Measurements from ENCODE around the gene MYL10.

Gene MYL10

DNA sequence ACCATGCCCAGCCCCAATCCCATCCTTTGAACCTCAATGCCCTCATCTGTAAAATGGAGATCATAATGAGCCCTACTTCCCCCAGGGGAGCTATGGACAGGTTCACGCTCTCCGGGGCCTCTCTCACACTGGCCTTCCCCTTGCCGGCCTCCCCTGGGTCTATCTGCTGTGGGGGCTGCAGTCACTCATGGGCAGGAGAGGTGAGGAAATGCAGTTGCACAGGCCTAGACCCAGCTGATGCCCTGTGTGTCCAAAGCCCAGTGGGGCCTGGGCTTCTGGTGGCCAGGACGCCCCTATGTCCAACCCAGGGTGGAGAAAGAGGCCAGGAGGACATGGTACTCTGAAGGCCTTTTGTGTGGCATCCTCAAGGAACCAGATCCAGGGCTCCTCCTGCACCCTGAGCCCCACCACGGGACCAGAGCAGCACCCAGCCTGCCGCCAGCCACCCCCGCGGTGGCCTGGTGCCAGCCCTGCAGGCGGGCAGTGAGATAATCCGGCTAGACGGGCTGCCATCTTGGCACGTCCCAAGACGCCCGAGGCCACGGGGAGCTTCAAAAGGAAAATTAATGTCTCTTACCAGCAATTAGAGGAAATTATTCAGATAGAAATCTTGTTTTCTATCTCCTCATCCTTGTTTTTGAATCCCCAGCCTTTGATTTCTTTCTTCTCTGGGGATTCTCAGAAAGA lies 39.0 kb downstream of the MYL10 start:
- H3K27me3 ChIP-seq (ENCODE audit: insufficient read depth, low read length, poor library complexity) = no peaks in the 10 kb centered on the region
- no peak overlapping the region for H2BK5ac ChIP-seq (ENCODE audit: low read length)
- no peaks in the 10 kb centered on the region for H3K79me1 ChIP-seq (ENCODE audit: low read length)
- no peaks in the 10 kb centered on the region for H3K79me2 ChIP-seq (ENCODE audit: control insufficient read depth, insufficient read depth, low read length)
- DNase-seq = no peak
- no peak overlapping the region for H3K27ac ChIP-seq (ENCODE audit: low read depth, low read length)
- no peak overlapping the region for H3K4me3 ChIP-seq (ENCODE audit: low read length)
- no peak overlapping the region for H4K8ac ChIP-seq (ENCODE audit: low read depth, low read length)
- no peak overlapping the region for H3K18ac ChIP-seq (ENCODE audit: low read length)
- H3K4me2 ChIP-seq (ENCODE audit: low read length) = no peak overlapping the region
- H3K23ac ChIP-seq (ENCODE audit: low read length) = no peak overlapping the region
- no peak overlapping the region for H3K4ac ChIP-seq (ENCODE audit: low read depth, low read length)
- H3K56ac ChIP-seq (ENCODE audit: low read length) = no peak overlapping the region
- H3K36me3 ChIP-seq (ENCODE audit: control insufficient read depth, insufficient read depth, low read length) = no peaks in the 10 kb centered on the region
- no CpG with 5 or more reads among the region's 15 CpGs for WGBS (ENCODE audit: extremely low coverage, insufficient coverage, low lambda C conversion rate)
- H2BK15ac ChIP-seq (replicated peaks; ENCODE audit: low read depth) = no peak overlapping the region
- no peaks in the 10 kb centered on the region for H3K4me1 ChIP-seq (ENCODE audit: control insufficient read depth, low read depth, low read length)
- H2BK120ac ChIP-seq (ENCODE audit: low read depth, low read length) = no peak overlapping the region
- no peak overlapping the region for H3K9ac ChIP-seq (ENCODE audit: low read length)
- no peak overlapping the region for H4K5ac ChIP-seq (ENCODE audit: low read length)
- no peak overlapping the region for H2AK5ac ChIP-seq (ENCODE audit: low read length)

DNA sequence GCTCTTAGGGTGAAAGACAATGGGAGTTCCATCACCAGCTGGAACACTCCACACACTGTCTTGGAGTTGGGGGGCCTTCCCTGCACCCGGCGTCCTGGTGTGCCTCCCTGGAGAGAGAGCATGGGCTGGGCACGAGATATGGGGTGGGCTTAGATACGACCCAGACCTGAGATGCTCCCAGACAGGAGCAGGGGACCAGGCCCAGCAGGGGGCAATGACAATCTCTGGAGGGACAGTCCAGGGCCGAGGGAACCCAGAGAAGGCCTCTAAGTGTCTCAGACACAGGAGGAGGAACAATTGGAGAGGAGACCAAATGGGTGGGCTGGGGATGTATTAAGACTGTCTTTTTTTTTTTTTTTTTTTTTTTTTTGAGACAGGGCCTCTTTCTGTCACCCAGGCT lies 40.0 kb downstream of the MYL10 start:
- Histone ChIP-seq H3K18ac (ENCODE audit: low read length) (no peak overlapping the region), H3K4ac (ENCODE audit: low read depth, low read length) (no peak overlapping the region), H2BK5ac (ENCODE audit: low read length) (no peak overlapping the region), H2AK5ac (ENCODE audit: low read length) (no peak overlapping the region), H4K8ac (ENCODE audit: low read depth, low read length) (no peak overlapping the region), H3K9ac (ENCODE audit: low read length) (no peak overlapping the region), H3K4me2 (ENCODE audit: low read length) (no peak overlapping the region), H2BK120ac (ENCODE audit: low read depth, low read length) (no peak overlapping the region), H4K5ac (ENCODE audit: low read length) (no peak overlapping the region), H3K56ac (ENCODE audit: low read length) (no peak overlapping the region), H3K79me2 (ENCODE audit: control insufficient read depth, insufficient read depth, low read length) (no peaks in the 10 kb centered on the region), H3K23ac (ENCODE audit: low read length) (no peak overlapping the region), H3K36me3 (ENCODE audit: control insufficient read depth, insufficient read depth, low read length) (no peaks in the 10 kb centered on the region), H3K4me3 (ENCODE audit: low read length) (no peak overlapping the region), H3K4me1 (ENCODE audit: control insufficient read depth, low read depth, low read length) (no peaks in the 10 kb centered on the region), H3K27me3 (ENCODE audit: insufficient read depth, low read length, poor library complexity) (no peaks in the 10 kb centered on the region), H3K79me1 (ENCODE audit: low read length) (no peaks in the 10 kb centered on the region), H3K27ac (ENCODE audit: low read depth, low read length) (no peak overlapping the region), H2BK15ac (replicated peaks; ENCODE audit: low read depth) (no peak overlapping the region)
- DNase-seq = no peak
- WGBS (ENCODE audit: extremely low coverage, insufficient coverage, low lambda C conversion rate) = no CpG with 5 or more reads among the region's 5 CpGs

DNA sequence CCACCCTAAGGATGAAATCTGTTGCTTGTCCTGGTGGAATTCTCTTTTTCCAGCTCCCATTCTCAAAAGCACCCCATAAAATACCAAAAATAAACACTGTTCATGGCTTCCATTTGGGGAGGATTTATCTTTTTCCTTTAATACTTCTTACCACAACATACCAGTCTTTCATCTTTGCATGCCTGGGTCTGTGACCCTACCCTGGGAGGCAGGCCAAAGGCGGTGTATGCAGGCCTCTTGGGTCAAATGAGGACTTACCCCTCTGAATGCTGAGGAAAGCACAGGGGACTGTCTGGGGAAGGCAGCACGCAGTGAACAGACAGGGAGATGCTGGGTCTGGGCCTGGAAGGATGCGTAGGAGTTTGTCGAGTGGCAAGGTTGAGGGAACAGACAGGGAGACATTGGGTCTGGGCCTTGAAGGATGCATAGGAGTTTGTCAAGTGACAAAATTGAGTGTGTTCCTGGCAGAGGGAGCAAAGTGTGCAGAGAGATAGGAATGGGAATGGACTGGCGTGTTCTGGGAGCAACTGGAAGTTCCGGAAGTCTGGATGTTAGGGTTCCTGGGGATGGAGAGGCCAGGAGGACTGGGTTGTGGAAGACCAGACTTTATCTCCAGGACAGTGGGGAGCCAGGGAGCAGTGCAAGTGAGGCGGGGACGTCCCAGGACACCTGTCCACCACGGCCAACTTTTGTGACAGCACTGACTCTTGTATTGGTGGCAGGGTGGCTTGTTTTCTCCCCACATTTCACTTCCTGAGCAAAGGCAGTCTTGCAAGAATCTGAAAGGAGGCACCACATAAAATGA lies 40.8 kb downstream of the MYL10 start:
- H3K4ac ChIP-seq (ENCODE audit: low read depth, low read length) = no peak overlapping the region

DNA sequence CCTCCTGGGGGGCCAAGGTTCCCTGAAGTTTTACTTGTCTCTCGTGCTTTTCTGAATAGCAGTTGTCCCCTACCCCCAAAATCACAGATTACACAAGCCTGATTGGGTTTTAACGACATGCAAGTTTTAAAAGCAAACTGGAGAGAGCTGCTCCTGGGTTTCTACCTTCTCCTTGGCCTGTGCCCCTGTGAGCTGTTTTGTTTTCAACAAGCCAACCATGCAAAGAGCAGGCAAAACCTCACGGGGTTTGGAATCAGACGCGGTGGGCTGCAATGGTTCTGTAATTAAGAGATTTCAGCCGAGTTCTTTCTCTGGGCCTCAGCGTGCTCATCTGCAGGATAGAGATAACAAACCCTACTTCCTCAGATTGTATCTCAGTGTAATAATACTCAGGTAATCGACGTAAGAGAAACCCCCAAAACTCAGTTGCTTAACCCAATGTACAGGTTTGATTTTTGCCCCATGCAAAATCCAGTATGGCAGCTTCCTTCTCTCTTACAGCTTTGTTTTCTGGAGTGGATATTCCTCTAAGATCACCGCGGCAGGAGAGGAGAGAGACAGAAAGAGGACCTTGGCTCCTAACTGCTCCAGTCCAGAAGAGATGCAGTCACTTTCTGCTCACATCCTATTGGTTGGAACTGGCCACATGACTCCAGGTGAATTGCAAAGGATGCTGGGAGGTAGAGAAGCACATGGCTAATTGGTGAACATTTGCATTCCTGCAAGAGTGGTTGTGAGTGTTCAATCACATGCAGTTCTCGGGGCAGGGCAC lies 42.0 kb downstream of the MYL10 start:
- no peak overlapping the region for H3K9ac ChIP-seq (ENCODE audit: low read length)
- no peaks in the 10 kb centered on the region for H3K4me1 ChIP-seq (ENCODE audit: control insufficient read depth, low read depth, low read length)
- no peak overlapping the region for H3K4ac ChIP-seq (ENCODE audit: low read depth, low read length)
- H3K79me1 ChIP-seq (ENCODE audit: low read length) = no peaks in the 10 kb centered on the region
- no peak overlapping the region for H3K4me2 ChIP-seq (ENCODE audit: low read length)
- no peak overlapping the region for H3K56ac ChIP-seq (ENCODE audit: low read length)
- no peak overlapping the region for H4K8ac ChIP-seq (ENCODE audit: low read depth, low read length)
- no peak for DNase-seq
- no peak overlapping the region for H2AK5ac ChIP-seq (ENCODE audit: low read length)
- no peak overlapping the region for H3K27ac ChIP-seq (ENCODE audit: low read depth, low read length)
- WGBS (ENCODE audit: extremely low coverage, insufficient coverage, low lambda C conversion rate) = no CpG with 5 or more reads among the region's 12 CpGs
- no peaks in the 10 kb centered on the region for H3K36me3 ChIP-seq (ENCODE audit: control insufficient read depth, insufficient read depth, low read length)
- no peak overlapping the region for H3K23ac ChIP-seq (ENCODE audit: low read length)
- no peaks in the 10 kb centered on the region for H3K27me3 ChIP-seq (ENCODE audit: insufficient read depth, low read length, poor library complexity)
- no peak overlapping the region for H4K5ac ChIP-seq (ENCODE audit: low read length)
- H2BK5ac ChIP-seq (ENCODE audit: low read length) = no peak overlapping the region
- H3K79me2 ChIP-seq (ENCODE audit: control insufficient read depth, insufficient read depth, low read length) = no peaks in the 10 kb centered on the region
- H2BK120ac ChIP-seq (ENCODE audit: low read depth, low read length) = no peak overlapping the region
- H3K4me3 ChIP-seq (ENCODE audit: low read length) = no peak overlapping the region
- no peak overlapping the region for H2BK15ac ChIP-seq (replicated peaks; ENCODE audit: low read depth)
- H3K18ac ChIP-seq (ENCODE audit: low read length) = no peak overlapping the region

More for the DNA sequence above, 40.8 kb downstream of the MYL10 start:
- Histone ChIP-seq H3K79me2 (ENCODE audit: control insufficient read depth, insufficient read depth, low read length) (no peaks in the 10 kb centered on the region), H3K9ac (ENCODE audit: low read length) (no peak overlapping the region), H3K36me3 (ENCODE audit: control insufficient read depth, insufficient read depth, low read length) (no peaks in the 10 kb centered on the region), H3K27me3 (ENCODE audit: insufficient read depth, low read length, poor library complexity) (no peaks in the 10 kb centered on the region), H3K4me1 (ENCODE audit: control insufficient read depth, low read depth, low read length) (no peaks in the 10 kb centered on the region), H2AK5ac (ENCODE audit: low read length) (no peak overlapping the region), H3K56ac (ENCODE audit: low read length) (no peak overlapping the region), H3K23ac (ENCODE audit: low read length) (no peak overlapping the region), H3K18ac (ENCODE audit: low read length) (no peak overlapping the region), H2BK5ac (ENCODE audit: low read length) (no peak overlapping the region), H2BK120ac (ENCODE audit: low read depth, low read length) (no peak overlapping the region), H2BK15ac (replicated peaks; ENCODE audit: low read depth) (no peak overlapping the region), H3K4me2 (ENCODE audit: low read length) (no peak overlapping the region), H3K79me1 (ENCODE audit: low read length) (no peaks in the 10 kb centered on the region), H4K5ac (ENCODE audit: low read length) (no peak overlapping the region), H4K8ac (ENCODE audit: low read depth, low read length) (no peak overlapping the region), H3K27ac (ENCODE audit: low read depth, low read length) (no peak overlapping the region), H3K4me3 (ENCODE audit: low read length) (no peak overlapping the region)
- no CpG with 5 or more reads among the region's 9 CpGs for WGBS (ENCODE audit: extremely low coverage, insufficient coverage, low lambda C conversion rate)
- no peak for DNase-seq

DNA sequence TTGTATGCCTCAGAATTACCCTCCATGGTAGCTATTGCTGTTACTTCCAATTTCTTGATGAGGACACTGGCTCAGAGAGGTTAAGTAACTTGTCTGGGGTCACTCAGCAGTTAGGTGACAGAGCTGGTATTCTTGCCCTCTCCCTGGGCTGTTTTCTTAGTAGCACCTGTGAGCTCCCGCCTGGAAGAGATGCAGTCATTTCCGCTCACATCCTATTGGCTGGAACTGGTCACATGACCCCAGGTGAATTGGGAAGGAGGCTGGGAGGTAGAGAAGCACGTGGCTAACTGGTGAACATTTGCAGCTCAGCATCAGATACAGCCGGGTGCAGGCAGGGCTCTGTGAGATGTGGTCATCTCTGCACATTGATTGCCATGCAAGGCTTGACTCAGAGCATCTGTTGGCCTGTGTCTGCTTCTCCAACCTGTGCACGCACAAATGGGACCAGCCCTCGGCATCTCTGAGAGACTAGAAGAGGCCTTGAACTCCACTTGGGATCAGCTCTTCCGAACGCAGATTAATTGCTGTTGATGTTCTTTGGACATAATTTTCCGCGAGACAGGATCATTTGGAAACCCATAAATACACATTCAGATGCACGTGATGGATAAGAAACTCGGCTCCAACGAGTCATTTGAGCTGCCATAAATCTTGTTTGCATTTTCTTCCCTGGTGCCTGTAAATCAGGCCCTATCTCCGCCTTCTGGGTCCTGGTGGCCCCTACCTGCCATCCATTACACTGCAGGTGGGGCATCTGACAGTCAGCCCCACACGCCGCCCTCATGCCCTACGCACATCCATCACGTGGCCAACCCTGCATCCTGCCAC lies 42.8 kb downstream of the MYL10 start:
- Histone ChIP-seq H3K4ac (ENCODE audit: low read depth, low read length) (no peak overlapping the region), H3K18ac (ENCODE audit: low read length) (no peak overlapping the region), H3K23ac (ENCODE audit: low read length) (no peak overlapping the region), H4K5ac (ENCODE audit: low read length) (no peak overlapping the region), H2BK5ac (ENCODE audit: low read length) (no peak overlapping the region), H3K79me1 (ENCODE audit: low read length) (no peaks in the 10 kb centered on the region), H3K27ac (ENCODE audit: low read depth, low read length) (no peak overlapping the region), H3K4me2 (ENCODE audit: low read length) (no peak overlapping the region), H4K8ac (ENCODE audit: low read depth, low read length) (no peak overlapping the region), H2AK5ac (ENCODE audit: low read length) (no peak overlapping the region), H3K56ac (ENCODE audit: low read length) (no peak overlapping the region), H3K79me2 (ENCODE audit: control insufficient read depth, insufficient read depth, low read length) (no peaks in the 10 kb centered on the region), H2BK15ac (replicated peaks; ENCODE audit: low read depth) (no peak overlapping the region), H3K27me3 (ENCODE audit: insufficient read depth, low read length, poor library complexity) (no peaks in the 10 kb centered on the region), H3K4me1 (ENCODE audit: control insufficient read depth, low read depth, low read length) (no peaks in the 10 kb centered on the region), H3K9ac (ENCODE audit: low read length) (no peak overlapping the region), H2BK120ac (ENCODE audit: low read depth, low read length) (no peak overlapping the region), H3K36me3 (ENCODE audit: control insufficient read depth, insufficient read depth, low read length) (no peaks in the 10 kb centered on the region), H3K4me3 (ENCODE audit: low read length) (no peak overlapping the region)
- peak; percentile 65 for DNase-seq
- no CpG with 5 or more reads among the region's 18 CpGs for WGBS (ENCODE audit: extremely low coverage, insufficient coverage, low lambda C conversion rate)
